GM18505 (cell line): ENCODE results near the gene PHF23.

Experiments used
- ATAC-seq: cut with Tn5 transposase; IDR thresholded peaks from one replicate; pipeline ENCODE4 v1.9.1; 2021; ENCODE audit not compliant: unreplicated experiment
- POLR2A ChIP-seq: IDR thresholded peaks from 4 replicates; pipeline ENCODE4 v1.6.1; 2011; ENCODE audit warnings: borderline replicate concordance; ENCODE audit not compliant: insufficient read depth, insufficient read length; ENCODE audit errors: extremely low read depth

Gene PHF23

GRCh38 chr17:7237761-7238419 lies 1.4 kb downstream of the PHF23 start:
- peak; percentile 52 for TF ChIP-seq POLR2A
- no peak for ATAC-seq

- ATAC-seq: no peak
- TF ChIP-seq POLR2A: no peak
These were observed 1.9 kb downstream of the PHF23 start for GRCh38 chr17:7237266-7237760.

DNA sequence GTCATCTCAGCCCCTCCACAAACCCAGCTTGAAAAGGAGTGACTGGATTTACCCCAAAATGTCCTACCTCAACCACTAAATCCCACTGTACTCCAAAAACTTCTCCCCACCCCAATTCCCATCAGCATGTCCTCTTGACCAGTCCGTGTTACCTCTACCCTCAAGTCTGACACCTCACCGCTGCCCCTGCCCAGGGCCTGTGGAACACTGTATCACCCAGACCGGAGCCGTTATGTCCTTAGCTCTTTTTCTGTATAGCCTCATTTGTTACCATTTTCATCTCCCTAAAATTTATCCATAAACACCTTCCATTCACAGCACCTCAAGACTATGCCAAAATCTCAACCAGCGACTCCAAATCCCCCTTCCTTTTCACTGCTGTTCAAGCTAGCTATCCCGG lies 2.4 kb downstream of the PHF23 start:
- no peak for ATAC-seq
- TF ChIP-seq POLR2A: no peak

DNA sequence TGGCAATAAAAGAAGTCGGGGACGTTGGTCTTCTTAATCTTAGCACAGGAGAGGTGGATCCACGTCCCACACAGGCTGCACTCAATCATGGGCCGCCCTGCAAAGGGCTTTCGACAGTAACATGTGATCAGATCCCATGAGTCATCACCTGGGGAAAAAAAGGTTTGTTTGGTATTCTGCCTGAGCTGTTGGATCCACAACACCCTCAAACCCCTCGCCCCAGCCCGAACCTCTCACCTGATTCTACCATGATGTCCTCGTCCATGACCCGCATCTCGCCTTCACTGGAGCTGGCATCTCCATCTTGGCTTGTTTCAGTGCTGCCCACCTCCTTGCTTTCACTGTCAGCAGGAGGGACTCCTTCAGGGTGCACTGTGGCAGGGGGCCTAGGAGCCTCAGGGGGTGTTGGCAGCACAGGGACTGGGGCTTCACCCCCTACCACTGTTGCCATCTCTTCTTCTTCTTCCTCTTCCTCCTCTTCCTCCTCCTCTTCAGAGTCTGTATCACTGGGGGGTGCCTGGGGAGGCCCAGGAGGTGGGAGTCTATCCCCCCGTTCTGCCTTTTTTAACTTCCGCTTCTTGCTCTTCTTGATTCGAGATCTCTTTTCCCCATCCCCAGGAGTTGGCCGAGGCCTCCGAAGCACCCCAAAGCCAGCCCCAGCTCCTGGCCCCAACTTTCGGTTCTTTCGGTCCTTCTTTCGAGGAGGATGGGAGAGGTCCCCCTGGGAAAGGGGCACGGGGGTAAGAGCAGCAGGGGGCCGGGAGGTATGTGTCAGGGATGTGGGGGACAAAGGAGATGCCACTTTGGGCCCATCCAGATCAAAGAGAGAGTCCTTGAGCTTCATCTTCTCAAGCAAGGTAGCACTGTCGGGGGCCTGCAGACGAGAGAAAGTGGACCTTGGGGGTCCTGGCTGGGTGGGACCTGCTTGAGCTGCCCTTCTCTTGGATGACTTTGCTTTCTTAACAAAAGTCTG lies 3.3 kb downstream of the PHF23 start:
- peak; percentile 16 for TF ChIP-seq POLR2A
- no peak for ATAC-seq

DNA sequence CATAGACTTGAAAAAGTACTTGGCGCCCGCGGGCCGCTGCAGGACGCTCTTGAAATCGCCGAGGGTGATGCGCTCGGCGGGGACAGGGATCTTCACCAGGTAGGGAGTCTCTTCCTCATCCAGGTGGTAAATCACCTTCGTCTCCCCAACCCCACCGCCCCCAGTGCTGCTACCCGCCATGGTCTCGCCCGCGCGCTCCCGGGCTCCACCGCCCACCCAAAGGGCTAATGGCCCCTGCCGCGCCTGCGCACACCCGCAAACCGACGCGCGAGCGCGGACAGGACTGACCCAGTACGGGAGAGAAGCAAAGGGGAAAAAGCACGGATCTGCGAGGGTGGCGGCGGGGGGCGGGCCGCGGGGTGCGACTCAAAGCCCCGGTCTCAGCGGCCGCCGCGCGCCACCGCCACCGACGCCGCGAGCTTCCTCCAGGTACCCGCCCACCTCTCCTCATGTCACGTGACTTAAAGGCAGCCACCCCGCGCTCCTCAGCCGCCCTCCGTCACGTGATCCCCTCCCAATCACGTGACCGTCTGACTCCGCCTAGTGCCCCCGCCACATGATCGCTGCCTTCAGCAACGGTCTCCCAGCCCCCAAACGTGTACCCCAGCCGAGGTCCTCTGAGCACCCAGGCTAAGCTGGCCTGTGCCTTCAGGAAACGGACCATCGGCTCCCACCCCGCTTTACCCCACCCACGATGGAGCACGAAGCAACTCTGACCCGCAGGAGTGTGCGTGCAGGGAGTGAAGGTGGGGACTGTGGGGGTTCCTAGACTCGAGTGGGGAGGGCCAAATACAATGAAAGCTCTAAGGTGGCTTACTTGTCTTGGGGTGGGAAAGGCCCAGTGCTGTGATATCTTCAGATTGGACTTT lies 4.9 kb downstream of the PHF23 start, which contains the start of gene DVL2:
Gene DVL2 (minus strand): TSS at position 435 of the 869 bp plus-strand sequence. CDS start 255 bp downstream, at position 180.
- peak; percentile 80 for TF ChIP-seq POLR2A
- ATAC-seq: peak; percentile 52

- ATAC-seq: no peak
- TF ChIP-seq POLR2A: no peak
These were observed 5.6 kb downstream of the PHF23 start for GRCh38 chr17:7233701-7234082.

- no peak for ATAC-seq
- TF ChIP-seq POLR2A: no peak
These were observed 7.1 kb downstream of the PHF23 start for GRCh38 chr17:7232114-7232513.

DNA sequence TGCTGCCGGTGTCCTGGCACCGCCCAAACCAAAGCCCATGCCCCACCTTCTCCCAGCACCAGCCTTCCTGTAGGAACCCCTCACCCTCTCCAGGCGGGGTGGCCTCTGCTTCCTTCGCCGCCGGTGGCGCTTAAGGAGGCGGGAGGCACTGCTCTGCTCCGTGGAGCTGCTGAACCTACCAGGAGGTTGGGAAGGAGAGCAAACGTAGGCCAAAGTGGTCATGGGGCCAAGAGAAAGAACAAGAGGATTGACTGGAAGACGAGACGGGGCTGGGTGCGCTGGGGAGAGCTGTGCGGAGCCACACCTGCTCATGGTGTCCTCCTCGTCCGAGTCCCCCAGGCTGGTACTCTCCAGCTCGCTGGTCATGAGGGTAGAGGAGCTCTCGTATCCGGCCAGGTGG lies 9.8 kb downstream of the PHF23 start:
- ATAC-seq: no peak
- TF ChIP-seq POLR2A: no peak

DNA sequence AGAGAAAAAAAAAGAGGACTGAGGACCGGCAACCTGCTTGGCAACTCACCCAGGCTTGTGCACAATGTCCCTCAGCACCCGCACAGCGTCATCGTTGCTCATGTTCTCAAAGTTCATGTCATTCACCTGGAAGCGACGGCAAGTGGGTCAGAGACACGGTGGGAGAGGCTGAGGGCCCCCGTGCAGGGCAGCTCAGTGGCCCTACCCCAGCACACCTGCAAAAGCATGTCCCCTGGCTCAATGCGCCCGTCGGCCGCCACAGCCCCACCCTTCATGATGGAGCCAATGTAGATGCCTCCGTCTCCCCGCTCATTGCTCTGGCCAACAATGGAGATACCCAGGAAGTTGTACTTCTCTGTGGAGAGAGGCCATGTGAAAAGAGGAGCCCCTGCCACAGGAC lies 10.3 kb downstream of the PHF23 start:
- no peak for TF ChIP-seq POLR2A
- ATAC-seq: no peak

DNA sequence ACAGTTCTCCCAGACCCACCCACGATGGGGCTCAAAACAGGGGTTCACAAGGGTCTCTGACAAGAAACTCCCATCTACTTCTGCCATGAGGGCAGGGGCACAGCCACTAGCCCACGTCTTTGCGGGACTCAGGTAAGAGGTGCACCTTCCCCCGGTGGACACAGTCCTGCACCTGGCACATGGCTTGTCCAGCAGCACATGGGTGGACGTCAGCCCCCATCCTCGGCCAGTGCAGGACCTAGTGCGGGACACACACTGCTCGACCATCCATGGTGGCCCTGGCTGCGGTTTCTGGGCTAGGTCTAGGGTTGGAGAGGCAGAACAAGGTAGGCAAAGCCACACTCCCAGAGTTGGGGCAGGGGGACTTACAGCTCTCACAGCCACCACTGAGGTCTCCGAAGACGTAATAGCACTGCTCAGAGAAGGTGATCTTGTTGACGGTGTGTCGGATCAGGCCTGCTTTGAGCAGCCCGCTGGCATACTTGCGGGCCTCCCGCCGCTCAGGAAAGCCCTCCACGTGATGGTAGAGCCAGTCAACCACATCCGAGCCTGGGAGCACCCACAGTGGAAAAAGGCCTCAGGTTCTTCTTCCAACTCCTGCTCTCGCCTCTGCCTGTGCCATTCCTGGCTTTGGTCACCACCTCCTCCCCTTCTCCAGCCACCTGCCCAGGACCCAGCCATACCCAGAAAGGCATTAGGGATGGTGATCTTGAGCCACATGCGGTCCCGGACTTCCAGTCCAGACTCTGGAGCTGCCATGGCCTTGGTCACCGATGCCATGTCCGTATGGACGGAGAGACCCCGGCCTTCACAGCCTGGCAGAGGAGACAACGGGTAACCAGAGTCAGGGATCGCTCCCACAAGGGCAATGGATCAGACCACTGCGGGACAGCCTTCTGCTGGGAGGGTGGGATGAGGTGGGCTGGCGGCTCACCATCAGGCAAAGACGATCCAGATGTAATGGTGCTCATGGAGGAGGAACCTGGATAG lies 12.2 kb downstream of the PHF23 start:
- no peak for ATAC-seq
- TF ChIP-seq POLR2A: no peak

DNA sequence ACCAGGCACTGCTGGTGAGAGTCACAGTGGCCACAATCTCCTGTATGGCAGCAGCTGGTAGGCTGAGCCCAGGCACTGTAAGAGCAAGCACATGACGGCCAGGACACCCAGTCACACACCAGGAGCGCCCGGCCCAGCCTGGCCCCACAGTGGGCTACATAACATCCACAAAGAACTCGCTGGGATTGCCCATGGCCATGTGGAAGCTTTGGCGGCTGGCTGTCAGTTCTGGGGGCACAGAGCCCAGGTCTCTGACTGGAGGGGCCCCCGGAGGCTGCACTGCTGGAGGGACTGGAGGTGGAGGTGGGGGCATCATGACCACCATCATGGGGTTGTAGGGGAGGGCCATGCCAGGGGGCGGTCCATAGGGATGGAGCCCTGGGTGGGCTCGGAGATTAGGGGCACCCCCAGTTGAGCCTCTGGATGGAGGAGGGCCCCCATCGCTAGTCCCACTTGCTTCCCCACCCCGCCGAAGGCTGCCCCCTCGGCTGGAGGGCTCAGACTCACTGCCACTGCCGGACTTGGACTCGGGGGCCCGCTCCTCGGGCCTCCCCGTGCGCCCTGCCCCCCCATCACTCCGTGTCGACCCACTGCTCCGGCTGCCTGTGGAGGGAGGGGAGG lies 13.4 kb downstream of the PHF23 start:
- TF ChIP-seq POLR2A: no peak

DNA sequence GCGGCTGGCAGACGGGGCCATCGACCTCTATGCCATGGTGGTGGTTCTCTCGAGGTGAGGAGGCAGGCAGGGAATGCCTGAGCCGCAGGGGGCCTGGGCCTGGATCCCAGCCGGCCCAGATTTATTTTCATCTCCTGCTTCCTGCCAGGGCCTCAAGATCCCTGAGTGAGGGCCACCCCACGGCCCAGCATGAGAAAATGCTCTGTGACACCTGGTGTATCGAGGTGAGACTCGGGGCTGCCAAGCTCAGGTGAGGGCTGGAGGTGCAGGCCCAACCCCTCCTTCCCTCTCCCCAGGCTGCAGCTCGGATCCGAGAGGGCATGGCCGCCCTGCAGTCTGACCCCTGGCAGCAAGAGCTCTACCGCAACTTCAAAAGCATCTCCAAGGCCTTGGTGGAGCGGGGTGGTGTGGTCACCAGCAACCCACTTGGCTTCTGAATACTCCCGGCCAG lies 14.6 kb downstream of the PHF23 start:
- TF ChIP-seq POLR2A: no peak
- ATAC-seq: no peak

More for the DNA sequence above, 13.4 kb downstream of the PHF23 start:
- no peak for ATAC-seq

DNA sequence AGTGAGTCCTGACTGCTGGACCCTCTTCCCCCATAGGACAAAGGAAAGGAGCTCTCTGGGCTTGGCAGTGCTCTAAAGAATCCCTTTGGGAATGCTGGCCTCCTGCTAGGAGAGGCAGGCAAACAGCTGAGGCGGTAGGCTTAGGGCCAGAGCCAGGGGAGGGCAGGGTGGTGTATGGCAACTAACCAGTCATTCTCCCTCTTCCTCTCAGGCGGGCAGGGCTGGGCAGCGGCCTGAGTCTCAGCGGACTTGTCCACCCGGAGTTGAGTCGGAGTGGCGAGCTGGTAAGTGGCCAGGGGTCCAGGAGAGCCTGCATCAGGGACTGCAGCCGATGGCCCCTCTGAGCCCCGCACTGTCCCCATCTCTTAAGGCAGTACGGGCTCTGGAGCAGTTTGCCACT lies 15.1 kb downstream of the PHF23 start:
- no peak for ATAC-seq
- TF ChIP-seq POLR2A: no peak
